Measurements from ENCODE around the gene LDLRAD4. TPM values are rescaled to one million over a fixed set of nuclear protein-coding genes. Genes with fewer than 3 reads are reported as not detected.

The LDLRAD4 gene
- total RNA-seq, 1 experiment from 2014 or later, result not detected

DNA sequence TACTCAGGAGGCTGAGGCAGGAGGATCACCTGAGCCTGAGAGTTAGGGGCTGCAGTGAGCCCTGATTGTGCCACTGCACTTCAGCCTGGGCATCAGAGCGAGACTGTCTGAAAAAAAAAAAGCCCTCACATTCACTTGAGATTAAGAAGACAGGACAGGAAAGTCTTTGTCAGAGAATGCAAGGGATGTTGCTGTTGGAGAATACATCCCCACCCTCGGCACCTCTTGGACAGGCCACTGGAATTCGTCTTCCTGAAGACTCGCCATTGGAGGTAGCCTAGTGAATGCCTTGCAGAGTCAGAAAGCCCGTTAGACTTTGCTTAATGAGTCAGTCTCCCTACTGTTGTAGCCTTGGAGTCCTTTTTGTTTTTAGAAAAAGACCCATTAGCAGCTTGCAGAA is 302.2 kb downstream of the LDLRAD4 start:
- CTCF ChIA-PET, result no interaction called here
- intact Hi-C loops (cut with micrococcal nuclease), result no loop called here
- BruUV-seq (replicated peaks), result no TSS peak

DNA sequence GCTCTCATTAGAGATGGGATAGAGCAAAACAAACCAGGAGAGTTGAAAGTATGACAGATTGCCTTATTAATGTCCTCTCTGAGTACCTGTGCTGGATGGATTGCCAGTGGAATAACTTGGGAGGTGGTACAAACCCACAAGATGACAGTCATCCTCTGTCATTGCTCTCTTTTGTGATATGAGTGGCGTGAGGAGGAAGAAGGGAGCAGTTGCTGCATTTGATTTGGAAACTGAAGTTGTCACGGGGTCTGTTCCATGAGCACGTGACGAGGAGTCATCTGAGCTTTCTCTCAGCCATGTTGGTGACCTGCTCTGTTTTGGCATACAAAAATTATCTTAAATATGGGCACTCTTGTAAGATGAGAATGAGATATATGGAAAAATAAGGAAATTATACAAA is 302.9 kb downstream of the LDLRAD4 start:
- Histone ChIP-seq H3K36me3 (ENCODE audit: low read depth, low read length) (no peaks in the 10 kb centered on the region), H3K4me1 (ENCODE audit: insufficient read depth, low read length) (no peaks in the 10 kb centered on the region), H3K4me3 (ENCODE audit: low read length) (no peak overlapping the region), H3K4me2 (ENCODE audit: low read length) (no peak overlapping the region), H3K79me2 (ENCODE audit: low read length) (no peaks in the 10 kb centered on the region), H3K27ac (ENCODE audit: low read length) (no peak overlapping the region), H3K9ac (ENCODE audit: low read length) (no peak overlapping the region), H4K20me1 (ENCODE audit: low read length) (no peaks in the 10 kb centered on the region), H3K9me2 (replicated peaks; ENCODE audit: low read length) (no peaks in the 10 kb centered on the region), H3F3A (ENCODE audit: low read length, unreplicated experiment) (no peaks in the 10 kb centered on the region), H2AFZ (ENCODE audit: low read length) (no peak overlapping the region), H3K27me3 (ENCODE audit: low read length) (peaks cover 89% of the 10 kb centered on the region), H3K9me3 (ENCODE audit: low read length) (no peaks in the 10 kb centered on the region)
- intact Hi-C loops (cut with micrococcal nuclease), result no loop called here
- ATAC-seq (no peak), DNase-seq (no peak)
- ChIA-PET POLR2A (ENCODE audit: unreplicated experiment) (no interaction called here), CTCF (no interaction called here)
- BruUV-seq (replicated peaks), result no TSS peak
- TF ChIP-seq, protein P1, sequence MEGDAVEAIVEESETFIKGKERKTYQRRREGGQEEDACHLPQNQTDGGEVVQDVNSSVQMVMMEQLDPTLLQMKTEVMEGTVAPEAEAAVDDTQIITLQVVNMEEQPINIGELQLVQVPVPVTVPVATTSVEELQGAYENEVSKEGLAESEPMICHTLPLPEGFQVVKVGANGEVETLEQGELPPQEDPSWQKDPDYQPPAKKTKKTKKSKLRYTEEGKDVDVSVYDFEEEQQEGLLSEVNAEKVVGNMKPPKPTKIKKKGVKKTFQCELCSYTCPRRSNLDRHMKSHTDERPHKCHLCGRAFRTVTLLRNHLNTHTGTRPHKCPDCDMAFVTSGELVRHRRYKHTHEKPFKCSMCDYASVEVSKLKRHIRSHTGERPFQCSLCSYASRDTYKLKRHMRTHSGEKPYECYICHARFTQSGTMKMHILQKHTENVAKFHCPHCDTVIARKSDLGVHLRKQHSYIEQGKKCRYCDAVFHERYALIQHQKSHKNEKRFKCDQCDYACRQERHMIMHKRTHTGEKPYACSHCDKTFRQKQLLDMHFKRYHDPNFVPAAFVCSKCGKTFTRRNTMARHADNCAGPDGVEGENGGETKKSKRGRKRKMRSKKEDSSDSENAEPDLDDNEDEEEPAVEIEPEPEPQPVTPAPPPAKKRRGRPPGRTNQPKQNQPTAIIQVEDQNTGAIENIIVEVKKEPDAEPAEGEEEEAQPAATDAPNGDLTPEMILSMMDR (conservative IDR thresholded peaks at IDR 0.05; ENCODE audit: low read depth, low read length), result no peak
- TF ChIP-seq EZH2phosphoT487 (IDR thresholded peaks at IDR 0.05; ENCODE audit: borderline replicate concordance, low read length) (no peak), EZH2 (IDR thresholded peaks at IDR 0.05; ENCODE audit: low read length, unreplicated experiment) (no peak)

More for the DNA sequence above, 302.2 kb downstream of the LDLRAD4 start:
- Histone ChIP-seq H2AFZ (ENCODE audit: low read length) (no peak overlapping the region), H4K20me1 (ENCODE audit: low read length) (no peaks in the 10 kb centered on the region), H3F3A (ENCODE audit: low read length, unreplicated experiment) (no peaks in the 10 kb centered on the region), H3K27me3 (ENCODE audit: low read length) (peaks cover 84% of the 10 kb centered on the region), H3K27ac (ENCODE audit: low read length) (no peak overlapping the region), H3K4me3 (ENCODE audit: low read length) (no peak overlapping the region), H3K4me2 (ENCODE audit: low read length) (no peak overlapping the region), H3K9me2 (replicated peaks; ENCODE audit: low read length) (no peaks in the 10 kb centered on the region), H3K4me1 (ENCODE audit: insufficient read depth, low read length) (no peaks in the 10 kb centered on the region), H3K9ac (ENCODE audit: low read length) (no peak overlapping the region), H3K36me3 (ENCODE audit: low read depth, low read length) (no peaks in the 10 kb centered on the region), H3K79me2 (ENCODE audit: low read length) (no peaks in the 10 kb centered on the region), H3K9me3 (ENCODE audit: low read length) (no peaks in the 10 kb centered on the region)
- ATAC-seq (no peak), DNase-seq (no peak)
- POLR2A ChIA-PET (ENCODE audit: unreplicated experiment), result no interaction called here
- no peak for TF ChIP-seq EZH2 (IDR thresholded peaks at IDR 0.05; ENCODE audit: low read length, unreplicated experiment)
- TF ChIP-seq, protein P1 (conservative IDR thresholded peaks at IDR 0.05; ENCODE audit: low read depth, low read length), result no peak
- TF ChIP-seq EZH2phosphoT487 (IDR thresholded peaks at IDR 0.05; ENCODE audit: borderline replicate concordance, low read length), result no peak

DNA sequence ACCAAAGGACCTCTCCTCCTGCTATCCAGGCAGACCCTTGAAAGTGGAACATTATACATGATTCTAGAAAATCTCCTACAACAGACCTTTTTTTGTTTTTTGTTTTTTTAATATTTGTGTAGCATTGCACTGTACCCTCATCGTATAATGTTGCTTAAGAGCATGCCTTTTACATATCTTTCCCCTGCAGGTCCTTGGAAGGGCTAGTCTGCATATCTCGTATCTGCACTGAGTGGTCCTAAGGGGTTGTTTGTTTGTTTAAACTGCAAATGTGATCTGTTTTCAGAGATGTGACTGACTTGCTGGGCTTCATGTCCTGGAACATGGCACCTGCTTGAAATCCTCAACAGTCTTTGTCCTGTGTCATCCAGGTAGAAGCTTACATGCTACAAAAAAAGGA is 303.7 kb downstream of the LDLRAD4 start:
- H3K4me1 ChIP-seq (ENCODE audit: insufficient read depth, low read length), result no peaks in the 10 kb centered on the region
- no peak overlapping the region for H3K4me3 ChIP-seq (ENCODE audit: low read length)
- no peak overlapping the region for H3K27ac ChIP-seq (ENCODE audit: low read length)
- H2AFZ ChIP-seq (ENCODE audit: low read length), result no peak overlapping the region
- H3K9me3 ChIP-seq (ENCODE audit: low read length), result no peaks in the 10 kb centered on the region
- no peak for ATAC-seq
- no peaks in the 10 kb centered on the region for H4K20me1 ChIP-seq (ENCODE audit: low read length)
- no peaks in the 10 kb centered on the region for H3K9me2 ChIP-seq (replicated peaks; ENCODE audit: low read length)
- POLR2A ChIA-PET (ENCODE audit: unreplicated experiment), result no interaction called here
- BruUV-seq (replicated peaks), result no TSS peak
- CTCF ChIA-PET, result no interaction called here
- peaks cover 90% of the 10 kb centered on the region for H3K27me3 ChIP-seq (ENCODE audit: low read length)
- DNase-seq, result no peak
- no peaks in the 10 kb centered on the region for H3K36me3 ChIP-seq (ENCODE audit: low read depth, low read length)
- intact Hi-C loops (cut with micrococcal nuclease), result no loop called here
- H3F3A ChIP-seq (ENCODE audit: low read length, unreplicated experiment), result no peaks in the 10 kb centered on the region
- H3K79me2 ChIP-seq (ENCODE audit: low read length), result no peaks in the 10 kb centered on the region
- H3K9ac ChIP-seq (ENCODE audit: low read length), result no peak overlapping the region
- TF ChIP-seq EZH2 (IDR thresholded peaks at IDR 0.05; ENCODE audit: low read length, unreplicated experiment) (no peak), EZH2phosphoT487 (IDR thresholded peaks at IDR 0.05; ENCODE audit: borderline replicate concordance, low read length) (no peak)
- no peak overlapping the region for H3K4me2 ChIP-seq (ENCODE audit: low read length)
